GM20000 (cell line): ENCODE data around the gene RHOA.

ENCODE experiments used
- DNase-seq: peaks from one replicate; pipeline ENCODE4 v3.0.0; 2012; ENCODE audit warnings: low spot score
- TF ChIP-seq, protein P1 (sequence below): IDR thresholded peaks from 2 replicates; pipeline ENCODE4 v1.5.1; 2012; ENCODE audit warnings: mild to moderate bottlenecking, control low read depth; ENCODE audit errors: extremely low read depth, missing control alignments

Gene RHOA

DNA sequence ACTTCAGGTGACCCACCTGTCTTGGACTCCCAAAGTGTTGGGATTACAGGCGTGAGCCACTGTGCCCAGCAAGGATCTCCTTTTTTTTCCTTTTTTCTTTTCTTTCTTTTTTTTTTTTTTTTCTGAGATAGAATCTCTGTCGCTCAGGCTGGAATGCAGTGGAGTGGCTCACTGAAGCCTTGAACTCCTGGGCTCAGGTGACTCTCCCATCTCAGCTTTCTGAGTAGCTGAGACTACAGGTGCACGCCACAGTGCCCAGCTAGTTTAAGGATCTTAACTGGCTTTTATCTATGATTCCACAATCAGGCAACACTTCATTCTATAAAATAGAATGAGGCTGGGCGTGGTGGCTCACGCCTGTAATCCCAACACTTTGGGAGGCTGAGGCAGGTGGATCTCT is 33.6 kb upstream of the RHOA start:
- TF ChIP-seq, protein P1, sequence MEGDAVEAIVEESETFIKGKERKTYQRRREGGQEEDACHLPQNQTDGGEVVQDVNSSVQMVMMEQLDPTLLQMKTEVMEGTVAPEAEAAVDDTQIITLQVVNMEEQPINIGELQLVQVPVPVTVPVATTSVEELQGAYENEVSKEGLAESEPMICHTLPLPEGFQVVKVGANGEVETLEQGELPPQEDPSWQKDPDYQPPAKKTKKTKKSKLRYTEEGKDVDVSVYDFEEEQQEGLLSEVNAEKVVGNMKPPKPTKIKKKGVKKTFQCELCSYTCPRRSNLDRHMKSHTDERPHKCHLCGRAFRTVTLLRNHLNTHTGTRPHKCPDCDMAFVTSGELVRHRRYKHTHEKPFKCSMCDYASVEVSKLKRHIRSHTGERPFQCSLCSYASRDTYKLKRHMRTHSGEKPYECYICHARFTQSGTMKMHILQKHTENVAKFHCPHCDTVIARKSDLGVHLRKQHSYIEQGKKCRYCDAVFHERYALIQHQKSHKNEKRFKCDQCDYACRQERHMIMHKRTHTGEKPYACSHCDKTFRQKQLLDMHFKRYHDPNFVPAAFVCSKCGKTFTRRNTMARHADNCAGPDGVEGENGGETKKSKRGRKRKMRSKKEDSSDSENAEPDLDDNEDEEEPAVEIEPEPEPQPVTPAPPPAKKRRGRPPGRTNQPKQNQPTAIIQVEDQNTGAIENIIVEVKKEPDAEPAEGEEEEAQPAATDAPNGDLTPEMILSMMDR, result no peak
- DNase-seq, result no peak

DNA sequence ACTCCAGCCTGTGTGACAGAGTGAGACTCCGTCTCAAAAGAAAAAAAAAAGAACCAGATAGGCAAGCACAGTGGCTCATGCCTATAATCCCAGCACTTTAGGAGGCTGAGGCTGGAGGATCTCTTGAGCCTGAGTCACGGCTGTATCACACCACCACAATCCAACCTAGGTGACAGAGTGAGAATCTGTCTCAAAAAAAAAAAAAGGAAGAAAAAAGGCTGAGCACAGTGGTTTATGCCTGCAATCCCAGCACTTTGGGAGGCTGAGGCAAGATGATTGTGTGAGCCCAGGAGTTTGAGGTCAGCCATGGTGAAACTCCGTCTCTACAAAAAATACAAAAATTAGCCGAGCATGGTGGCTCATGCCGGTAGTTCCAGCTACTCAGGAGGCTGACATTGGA is 23.0 kb upstream of the RHOA start:
- TF ChIP-seq, protein P1, result no peak
- no peak for DNase-seq

DNA sequence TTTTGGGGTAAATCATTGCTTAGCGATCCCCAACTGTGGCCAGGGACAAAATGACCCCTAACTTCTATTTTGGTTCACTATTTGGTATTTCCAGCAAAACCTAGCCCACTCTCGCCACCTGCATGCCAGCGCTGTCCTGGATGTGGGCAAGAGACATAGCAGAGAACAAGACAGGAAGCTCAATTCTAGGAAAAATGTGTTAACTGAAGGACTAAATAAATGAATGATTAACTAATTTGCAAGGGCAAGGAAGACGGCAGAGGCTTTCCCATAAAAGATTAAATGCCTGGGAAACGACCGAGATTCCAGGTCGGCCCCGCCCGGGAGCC is 16.9 kb upstream of the RHOA start:
- TF ChIP-seq, protein P1, result no peak
- no peak for DNase-seq

DNA sequence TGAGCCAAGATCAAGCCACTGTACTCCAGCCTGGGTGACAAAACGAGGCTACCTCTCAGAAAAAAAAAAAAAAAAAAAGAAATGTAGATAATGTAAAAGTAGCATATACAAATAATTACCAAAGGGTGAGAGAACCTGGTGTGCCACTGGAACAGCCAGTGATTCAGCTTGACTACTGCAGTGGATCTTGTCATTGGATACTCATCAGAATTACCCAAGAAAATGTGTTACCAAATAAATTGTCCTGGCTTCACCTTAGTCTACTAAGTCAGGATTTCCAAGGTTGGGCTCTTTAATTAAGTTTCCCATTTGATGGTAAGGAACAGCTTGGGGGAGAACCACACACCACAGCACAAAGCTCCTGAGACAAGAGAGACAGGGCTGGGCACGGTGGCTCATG is 15.8 kb upstream of the RHOA start:
- TF ChIP-seq, protein P1, result no peak
- no peak for DNase-seq

DNA sequence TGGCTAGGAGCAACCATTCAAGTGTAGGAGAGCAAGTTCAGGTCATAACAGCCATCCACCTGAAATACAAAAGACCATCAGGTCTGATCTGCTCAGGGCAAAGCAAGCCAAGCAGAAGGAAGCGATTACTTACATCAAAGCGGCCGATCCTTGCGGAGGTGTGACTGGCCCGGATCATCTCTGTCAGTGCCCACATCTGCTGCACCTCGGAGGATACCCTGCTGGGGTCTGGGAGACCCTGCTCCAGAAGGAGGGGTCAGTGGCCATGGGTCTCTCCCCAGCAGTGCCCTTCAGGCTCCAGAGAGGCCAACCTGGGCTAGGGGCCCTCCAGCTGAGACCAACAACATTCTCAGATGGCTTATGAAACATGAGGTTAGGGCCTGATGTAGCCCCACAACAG is 13.0 kb upstream of the RHOA start:
- TF ChIP-seq, protein P1, result no peak
- DNase-seq, result no peak

DNA sequence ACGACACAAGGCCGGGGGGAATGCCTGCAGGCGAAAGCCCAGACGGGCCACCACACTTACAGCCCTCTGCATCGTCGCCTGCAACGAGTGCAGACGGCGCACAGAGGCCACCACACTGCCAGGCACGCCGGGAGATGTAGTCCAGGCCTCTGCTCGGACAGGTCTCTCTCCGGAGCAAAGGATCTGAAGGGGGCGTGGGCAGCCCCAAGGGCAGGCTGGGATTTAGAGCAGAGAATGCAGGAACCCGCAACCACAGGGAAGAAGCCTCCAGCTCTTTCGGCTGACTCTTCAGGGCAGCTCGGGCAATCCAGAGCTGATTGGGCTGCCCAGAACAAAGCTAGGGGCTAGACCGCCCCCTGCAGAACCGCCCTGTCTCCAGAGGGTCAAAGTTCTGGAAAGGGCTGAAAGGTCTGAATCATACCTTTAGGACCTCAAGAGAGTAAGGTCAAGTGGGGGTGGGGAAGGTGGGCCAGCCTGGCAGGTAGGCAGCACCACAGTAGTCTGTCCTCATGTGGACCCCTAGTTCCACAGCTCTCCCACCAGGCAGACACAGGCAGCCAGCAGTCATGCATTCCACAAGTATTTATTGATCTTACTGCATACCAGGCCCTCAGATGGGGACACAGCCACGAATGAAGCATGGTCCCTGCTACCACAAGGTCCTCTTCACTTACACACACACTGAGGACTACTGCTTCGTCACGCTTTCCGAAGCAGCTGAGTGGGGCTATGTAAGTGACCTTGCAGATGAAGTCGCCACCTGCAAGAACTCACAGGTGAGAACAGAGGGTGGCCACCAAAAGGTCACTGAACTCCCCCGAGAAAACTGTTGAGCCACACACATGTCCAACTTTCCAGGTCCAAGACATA is 10.8 kb upstream of the RHOA start, which contains the start of gene AMT:
AMT (minus strand) TSS at position 95 of the 870 bp plus-strand sequence; CDS start at position 72, 23 bp downstream.
- DNase-seq, result no peak
- TF ChIP-seq, protein P1, result no peak

DNA sequence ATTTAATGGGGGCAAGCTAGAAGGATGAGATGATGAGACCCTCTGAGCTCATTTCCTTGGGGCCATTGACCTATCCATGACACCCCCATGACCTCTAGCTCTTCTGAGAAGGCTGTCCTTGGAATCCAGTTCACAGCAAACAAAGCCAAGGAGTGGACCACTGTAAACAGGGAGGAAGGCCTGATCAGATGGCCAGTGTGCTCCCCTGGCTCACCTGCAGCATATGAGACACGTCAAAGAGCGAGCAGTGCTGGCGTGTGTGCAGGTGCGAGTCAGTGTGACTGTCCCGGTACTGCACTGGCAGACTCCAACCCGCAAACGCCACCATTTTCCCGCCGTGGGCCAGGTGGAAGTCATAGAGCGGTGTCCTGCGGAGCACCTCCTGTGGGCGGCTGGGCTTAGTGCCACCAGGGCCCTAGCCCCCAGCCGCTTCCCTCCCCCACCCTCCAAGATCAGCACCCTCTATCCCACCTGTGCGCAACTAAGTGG is 10.2 kb upstream of the RHOA start:
- TF ChIP-seq, protein P1, result no peak
- no peak for DNase-seq
